MM.1S (cell line): ENCODE data around the gene TMEM178B.

Source experiments
- DNase-seq: peaks from one replicate; pipeline ENCODE4 v3.0.0-alpha.2; 2015
- H2AFZ ChIP-seq: fragments of 300-600 bp; sonication (generic); 2 replicates; pipeline ENCODE4 v1.6.0; 2016; ENCODE audit warnings: antibody characterized with exemption, low read length
- H3F3A ChIP-seq: fragments of 300-600 bp; sonication (generic); 2 replicates; pipeline ENCODE4 v1.6.1; 2016; ENCODE audit warnings: mild to moderate bottlenecking, antibody characterized with exemption, low read length, moderate library complexity, mixed read lengths; ENCODE audit not compliant: insufficient read depth
- H3K27ac ChIP-seq: fragments of 300-600 bp; sonication (generic); 2 replicates; pipeline ENCODE4 v1.5.1; 2016; ENCODE audit warnings: mild to moderate bottlenecking, low read length
- H3K27me3 ChIP-seq: fragments of 300-600 bp; sonication (generic); replicated peaks from 2 replicates; pipeline ENCODE4 v1.6.0; 2016; ENCODE audit warnings: low read length; ENCODE audit not compliant: insufficient read depth
- H3K36me3 ChIP-seq: fragments of 300-600 bp; sonication (generic); replicated peaks from 2 replicates; pipeline ENCODE4 v1.6.1; 2016; ENCODE audit warnings: mild to moderate bottlenecking, low read length, mixed read lengths; ENCODE audit not compliant: insufficient read depth
- H3K4me1 ChIP-seq: fragments of 300-600 bp; sonication (generic); 2 replicates; pipeline ENCODE4 v1.6.1; 2016; ENCODE audit warnings: low read length, mixed read lengths
- H3K4me2 ChIP-seq: fragments of 300-600 bp; sonication (generic); 2 replicates; pipeline ENCODE4 v1.6.0; 2016; ENCODE audit warnings: low read depth, low read length
- H3K4me3 ChIP-seq: fragments of 300-600 bp; sonication (generic); 2 replicates; pipeline ENCODE4 v1.5.1; 2016; ENCODE audit warnings: low read length, mixed read lengths
- H3K79me2 ChIP-seq: fragments of 300-600 bp; sonication (generic); 2 replicates; pipeline ENCODE4 v1.6.1; 2016; ENCODE audit warnings: mixed run types, low read length, mixed read lengths
- H3K9ac ChIP-seq: fragments of 300-600 bp; sonication (generic); 2 replicates; pipeline ENCODE4 v1.6.1; 2016; ENCODE audit warnings: low read length, mixed read lengths
- H3K9me2 ChIP-seq: fragments of 300-600 bp; sonication (generic); replicated peaks from 2 replicates; pipeline ENCODE4 v1.6.1; 2016; ENCODE audit warnings: mild to moderate bottlenecking, low read length, mixed read lengths; ENCODE audit not compliant: insufficient read depth
- H3K9me3 ChIP-seq: fragments of 300-600 bp; sonication (generic); replicated peaks from 2 replicates; pipeline ENCODE4 v1.6.1; 2016; ENCODE audit warnings: mild to moderate bottlenecking, low read length, mixed read lengths; ENCODE audit not compliant: insufficient read depth
- H4K20me1 ChIP-seq: fragments of 300-600 bp; sonication (generic); 2 replicates; pipeline ENCODE4 v1.6.1; 2016; ENCODE audit warnings: mild to moderate bottlenecking, low read length, moderate library complexity, mixed read lengths; ENCODE audit not compliant: insufficient read depth
- EZH2 ChIP-seq: fragments of 300-600 bp; sonication (generic); optimal IDR thresholded peaks from 2 replicates; pipeline ENCODE3; 2017; ENCODE audit warnings: low read depth, mild to moderate bottlenecking, antibody characterized with exemption, low read length, mixed read lengths
- EZH2phosphoT487 ChIP-seq: fragments of 300-600 bp; sonication (generic); IDR thresholded peaks from 2 replicates; pipeline ENCODE4 v1.6.1; 2018; ENCODE audit warnings: antibody characterized with exemption, low read length
- TF ChIP-seq, protein P1 (sequence below): fragments of 300-600 bp; sonication (generic); IDR thresholded peaks from 2 replicates; pipeline ENCODE4 v1.5.1; 2016; ENCODE audit warnings: antibody characterized with exemption, low read length, mixed read lengths

TMEM178B gene

GRCh38 chr7:141128506-141128905 lies 54.6 kb downstream of the TMEM178B start:
- Histone ChIP-seq H3K36me3 (no peaks in the 10 kb centered on the region), H2AFZ (no peak overlapping the region), H3K27ac (no peak overlapping the region), H3K4me3 (no peak overlapping the region), H3K9me3 (no peaks in the 10 kb centered on the region), H3K4me2 (no peak overlapping the region), H3K4me1 (no peaks in the 10 kb centered on the region), H3K79me2 (peaks cover 5% of the 10 kb centered on the region; the same call in 1 of the 2 replicates), H3K9me2 (no peaks in the 10 kb centered on the region), H4K20me1 (no peaks in the 10 kb centered on the region), H3K27me3 (no peaks in the 10 kb centered on the region), H3K9ac (no peak overlapping the region), H3F3A (no peaks in the 10 kb centered on the region)
- no peak for TF ChIP-seq EZH2
- no peak for TF ChIP-seq EZH2phosphoT487
- TF ChIP-seq, protein P1, sequence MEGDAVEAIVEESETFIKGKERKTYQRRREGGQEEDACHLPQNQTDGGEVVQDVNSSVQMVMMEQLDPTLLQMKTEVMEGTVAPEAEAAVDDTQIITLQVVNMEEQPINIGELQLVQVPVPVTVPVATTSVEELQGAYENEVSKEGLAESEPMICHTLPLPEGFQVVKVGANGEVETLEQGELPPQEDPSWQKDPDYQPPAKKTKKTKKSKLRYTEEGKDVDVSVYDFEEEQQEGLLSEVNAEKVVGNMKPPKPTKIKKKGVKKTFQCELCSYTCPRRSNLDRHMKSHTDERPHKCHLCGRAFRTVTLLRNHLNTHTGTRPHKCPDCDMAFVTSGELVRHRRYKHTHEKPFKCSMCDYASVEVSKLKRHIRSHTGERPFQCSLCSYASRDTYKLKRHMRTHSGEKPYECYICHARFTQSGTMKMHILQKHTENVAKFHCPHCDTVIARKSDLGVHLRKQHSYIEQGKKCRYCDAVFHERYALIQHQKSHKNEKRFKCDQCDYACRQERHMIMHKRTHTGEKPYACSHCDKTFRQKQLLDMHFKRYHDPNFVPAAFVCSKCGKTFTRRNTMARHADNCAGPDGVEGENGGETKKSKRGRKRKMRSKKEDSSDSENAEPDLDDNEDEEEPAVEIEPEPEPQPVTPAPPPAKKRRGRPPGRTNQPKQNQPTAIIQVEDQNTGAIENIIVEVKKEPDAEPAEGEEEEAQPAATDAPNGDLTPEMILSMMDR, result no peak
- DNase-seq, result no peak

DNA sequence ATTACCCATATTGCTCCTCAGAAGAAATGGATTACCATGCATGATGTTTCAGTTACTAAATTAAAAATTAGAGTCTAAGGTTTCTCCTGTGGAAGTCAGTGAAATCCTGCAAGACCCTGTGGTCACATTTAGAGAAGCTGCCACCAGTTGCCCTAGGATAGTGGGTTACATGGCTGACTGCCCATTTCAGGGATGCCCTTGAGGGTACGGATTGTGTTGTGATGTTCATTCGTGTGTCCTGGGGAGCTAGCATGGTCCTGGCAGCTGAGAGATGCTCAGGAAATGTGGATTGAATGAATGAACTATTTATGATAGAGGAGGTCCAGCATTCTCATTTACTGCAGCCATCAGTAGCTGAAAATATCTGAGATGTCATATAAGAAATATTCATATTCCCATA lies 55.1 kb downstream of the TMEM178B start:
- DNase-seq, result no peak
- no peak overlapping the region for H3K9ac ChIP-seq
- no peak overlapping the region for H3K27ac ChIP-seq
- no peaks in the 10 kb centered on the region for H3K36me3 ChIP-seq
- peaks cover 5% of the 10 kb centered on the region; the same call in 1 of the 2 replicates for H3K79me2 ChIP-seq
- no peaks in the 10 kb centered on the region for H3K27me3 ChIP-seq
- no peaks in the 10 kb centered on the region for H3F3A ChIP-seq
- H3K4me3 ChIP-seq, result no peak overlapping the region
- H3K9me3 ChIP-seq, result no peaks in the 10 kb centered on the region
- H3K4me2 ChIP-seq, result no peak overlapping the region
- no peaks in the 10 kb centered on the region for H3K4me1 ChIP-seq
- H3K9me2 ChIP-seq, result no peaks in the 10 kb centered on the region
- TF ChIP-seq EZH2 (no peak), EZH2phosphoT487 (no peak)
- TF ChIP-seq, protein P1, result no peak
- no peaks in the 10 kb centered on the region for H4K20me1 ChIP-seq
- no peak overlapping the region for H2AFZ ChIP-seq

DNA sequence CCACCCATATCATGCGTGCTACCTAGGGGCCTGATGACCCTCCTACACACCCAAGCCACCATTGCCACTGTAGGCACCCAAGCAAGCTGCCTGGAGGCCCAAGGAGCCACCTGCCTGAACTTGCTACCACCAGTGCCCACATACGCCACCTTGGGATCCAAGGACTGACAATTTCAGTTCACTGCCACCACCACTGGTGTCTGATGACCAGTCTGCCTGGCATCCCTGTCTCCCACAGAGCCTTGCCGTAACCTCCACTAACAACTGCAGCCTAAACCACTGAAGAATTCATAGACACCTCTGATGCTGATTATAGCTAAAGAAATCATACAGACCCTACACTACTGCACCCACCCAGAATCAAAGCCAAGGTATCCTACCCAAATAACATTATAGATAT lies 58.8 kb downstream of the TMEM178B start:
- no peak overlapping the region for H2AFZ ChIP-seq
- H3K27me3 ChIP-seq, result no peaks in the 10 kb centered on the region
- no peak overlapping the region for H3K4me3 ChIP-seq
- DNase-seq, result no peak
- no peaks in the 10 kb centered on the region for H3K79me2 ChIP-seq
- H3K9me3 ChIP-seq, result no peaks in the 10 kb centered on the region
- no peaks in the 10 kb centered on the region for H3F3A ChIP-seq
- H3K9me2 ChIP-seq, result no peaks in the 10 kb centered on the region
- H3K4me2 ChIP-seq, result no peak overlapping the region
- TF ChIP-seq EZH2phosphoT487, result no peak
- TF ChIP-seq, protein P1, result no peak
- TF ChIP-seq EZH2, result no peak
- no peaks in the 10 kb centered on the region for H3K36me3 ChIP-seq
- no peaks in the 10 kb centered on the region for H4K20me1 ChIP-seq
- H3K4me1 ChIP-seq, result no peaks in the 10 kb centered on the region
- H3K9ac ChIP-seq, result no peak overlapping the region
- H3K27ac ChIP-seq, result no peak overlapping the region
